NCI-H2196 treated with DMSO at 0.1 percent for 48 hours (cell line): ENCODE measurements around the gene GINM1.

Experiments
- DNase-seq: peaks from one replicate; lab custom pipeline; 2025; ENCODE audit not compliant: unreplicated experiment; lab: John Stamatoyannopoulos, UW

Gene GINM1, protein sequence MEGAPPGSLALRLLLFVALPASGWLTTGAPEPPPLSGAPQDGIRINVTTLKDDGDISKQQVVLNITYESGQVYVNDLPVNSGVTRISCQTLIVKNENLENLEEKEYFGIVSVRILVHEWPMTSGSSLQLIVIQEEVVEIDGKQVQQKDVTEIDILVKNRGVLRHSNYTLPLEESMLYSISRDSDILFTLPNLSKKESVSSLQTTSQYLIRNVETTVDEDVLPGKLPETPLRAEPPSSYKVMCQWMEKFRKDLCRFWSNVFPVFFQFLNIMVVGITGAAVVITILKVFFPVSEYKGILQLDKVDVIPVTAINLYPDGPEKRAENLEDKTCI

DNA sequence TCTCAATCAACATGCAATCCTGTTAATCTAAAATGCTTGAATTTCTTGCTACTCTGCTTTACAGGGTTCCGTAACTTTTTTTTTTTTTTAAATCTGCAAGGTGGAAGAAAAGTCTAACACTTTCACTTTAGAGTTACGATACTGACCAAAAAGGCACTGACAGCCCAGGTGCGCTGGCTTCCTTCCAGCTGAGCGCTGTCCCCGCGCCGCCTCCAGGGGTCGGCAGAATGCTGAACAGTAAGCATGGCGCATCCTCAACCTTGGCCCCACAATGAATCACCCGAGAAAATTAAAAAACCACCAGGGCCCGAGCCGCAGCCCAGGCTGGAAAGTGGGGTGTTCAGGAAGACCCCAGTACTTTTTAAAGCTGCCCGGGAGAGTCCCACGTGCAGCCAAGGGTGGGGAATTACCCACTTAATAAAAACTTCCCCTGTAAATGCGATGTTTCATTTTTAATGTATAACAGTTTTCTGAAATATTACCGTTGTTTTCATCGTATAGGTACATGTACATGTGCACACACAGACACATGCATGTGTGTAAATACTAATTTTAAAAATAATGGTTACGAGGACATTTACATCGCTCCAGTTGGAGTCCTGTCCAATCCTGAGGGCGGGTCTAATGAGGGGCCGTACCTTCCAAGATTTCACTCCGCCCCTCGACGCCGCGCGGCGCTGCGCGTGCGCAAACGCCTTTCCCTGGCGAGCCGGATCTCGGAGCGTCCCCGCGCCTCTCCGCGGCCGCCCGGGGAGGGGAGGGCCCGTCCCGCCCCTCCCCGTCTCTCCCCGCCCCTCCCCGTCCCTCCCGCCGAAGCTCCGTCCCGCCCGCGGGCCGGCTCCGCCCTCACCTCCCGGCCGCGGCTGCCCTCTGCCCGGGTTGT lies at the start of gene GINM1:
Gene GINM1 (plus strand): TSS at position 849 of the 883 bp plus-strand sequence. CDS start 40 bp downstream, outside the sequence.
- peak; percentile 81 for DNase-seq

DNA sequence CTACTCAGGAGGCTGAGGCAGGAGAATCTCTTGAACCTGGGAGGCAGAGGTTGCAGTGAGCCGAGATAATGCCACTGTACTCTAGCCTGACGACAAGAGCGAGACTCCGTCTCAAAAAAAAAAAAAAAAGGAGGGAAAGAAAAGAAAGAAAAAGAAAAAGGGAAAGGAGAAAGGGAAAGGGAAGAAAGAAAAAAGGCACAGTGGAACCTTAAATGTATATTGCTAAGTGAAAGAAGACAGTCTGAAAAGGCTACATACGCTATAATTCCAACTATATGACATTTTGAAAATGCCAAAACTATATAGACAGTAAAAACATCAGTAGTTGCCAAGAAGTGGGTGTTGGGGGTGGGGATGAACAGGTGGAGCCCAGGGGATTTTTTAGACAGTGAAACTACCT lies 36.5 kb upstream of the GINM1 start:
- DNase-seq: no peak

DNA sequence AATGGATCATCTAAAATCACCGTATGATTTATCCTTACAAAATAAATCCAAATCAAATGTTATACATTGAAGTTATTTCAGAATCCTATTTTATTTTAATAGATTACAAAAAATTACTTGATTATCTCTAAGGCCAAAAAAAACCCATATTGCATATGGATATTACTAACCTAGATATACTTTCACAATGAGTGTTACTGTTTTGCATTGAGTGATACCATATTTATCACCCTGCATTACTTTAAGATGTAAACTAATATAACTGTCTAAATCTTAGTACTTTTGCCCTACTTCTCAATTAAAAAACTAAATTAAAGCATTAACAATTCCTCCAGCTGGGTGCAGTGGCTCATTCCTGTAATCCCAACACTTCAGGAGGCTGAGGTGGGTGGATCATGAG lies 31.4 kb upstream of the GINM1 start:
- DNase-seq: no peak

DNA sequence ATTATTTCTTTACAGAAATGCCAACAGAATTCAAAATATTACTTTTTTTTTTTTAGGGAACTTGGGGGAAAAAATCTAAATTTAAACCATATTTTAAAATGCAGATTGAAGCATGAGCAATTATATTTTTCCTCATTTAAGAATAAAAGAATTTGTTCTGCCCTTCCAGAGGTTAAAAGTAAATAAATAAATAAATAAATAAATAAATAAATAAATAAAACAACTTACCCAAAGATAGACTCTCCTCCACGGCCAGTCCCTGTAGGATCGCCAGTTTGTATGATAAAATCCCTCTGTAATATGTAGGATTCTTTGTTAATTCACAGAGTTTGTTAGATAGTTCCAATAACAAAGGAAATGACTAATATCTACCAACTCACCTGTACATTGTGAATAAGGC lies 25.0 kb upstream of the GINM1 start:
- no peak for DNase-seq

DNA sequence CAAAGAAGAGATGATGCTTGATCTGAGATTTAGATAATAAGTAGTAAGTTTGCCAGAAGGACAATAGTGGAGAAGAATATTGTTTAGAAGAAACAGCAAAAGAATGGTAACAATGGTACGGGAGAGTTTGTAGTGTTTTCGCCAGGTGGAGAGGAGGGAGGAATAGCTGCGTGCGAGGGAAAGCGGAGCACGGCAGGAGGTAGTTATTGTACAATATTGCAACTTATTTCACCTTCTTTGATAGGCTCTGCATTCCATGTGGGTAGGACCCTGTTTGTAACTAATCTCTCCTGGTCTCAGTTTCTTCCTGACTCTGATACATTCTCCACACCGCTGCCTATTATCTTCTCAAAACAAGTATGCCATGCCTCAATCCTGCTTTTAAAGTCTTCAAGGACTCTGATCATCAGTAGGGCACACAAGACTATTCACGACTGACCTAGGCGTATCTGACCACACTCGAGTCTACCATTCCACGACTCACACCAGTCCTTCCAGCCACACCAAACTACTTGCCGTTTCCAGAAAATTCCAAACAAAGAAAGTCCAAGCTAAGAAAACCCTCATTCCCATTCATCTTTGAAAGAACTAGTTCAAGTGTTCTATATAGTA lies 21.4 kb upstream of the GINM1 start:
- no peak for DNase-seq

DNA sequence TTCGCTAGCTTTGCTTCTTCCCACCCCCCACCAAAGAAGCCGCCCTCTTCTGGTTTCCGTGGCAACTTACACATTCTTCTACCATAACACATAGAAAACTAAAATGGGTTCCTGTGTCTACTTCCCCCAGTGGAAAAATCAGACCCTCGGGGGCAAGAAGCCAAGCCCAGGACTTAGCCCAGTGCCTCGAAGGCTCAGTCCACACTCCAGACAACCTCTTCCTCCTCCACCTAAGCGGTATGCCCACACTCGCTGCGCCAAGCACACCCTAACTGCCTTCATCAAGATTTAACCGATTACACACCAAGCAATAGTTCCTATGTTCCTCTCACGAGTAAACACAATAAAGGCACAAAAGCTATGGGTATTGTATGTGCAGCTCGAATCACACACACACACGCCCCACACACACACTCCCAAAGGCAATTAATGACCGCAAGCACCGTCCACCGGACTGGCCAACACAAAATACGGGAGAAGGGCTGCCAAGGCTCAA lies 20.9 kb upstream of the GINM1 start:
- no peak for DNase-seq

DNA sequence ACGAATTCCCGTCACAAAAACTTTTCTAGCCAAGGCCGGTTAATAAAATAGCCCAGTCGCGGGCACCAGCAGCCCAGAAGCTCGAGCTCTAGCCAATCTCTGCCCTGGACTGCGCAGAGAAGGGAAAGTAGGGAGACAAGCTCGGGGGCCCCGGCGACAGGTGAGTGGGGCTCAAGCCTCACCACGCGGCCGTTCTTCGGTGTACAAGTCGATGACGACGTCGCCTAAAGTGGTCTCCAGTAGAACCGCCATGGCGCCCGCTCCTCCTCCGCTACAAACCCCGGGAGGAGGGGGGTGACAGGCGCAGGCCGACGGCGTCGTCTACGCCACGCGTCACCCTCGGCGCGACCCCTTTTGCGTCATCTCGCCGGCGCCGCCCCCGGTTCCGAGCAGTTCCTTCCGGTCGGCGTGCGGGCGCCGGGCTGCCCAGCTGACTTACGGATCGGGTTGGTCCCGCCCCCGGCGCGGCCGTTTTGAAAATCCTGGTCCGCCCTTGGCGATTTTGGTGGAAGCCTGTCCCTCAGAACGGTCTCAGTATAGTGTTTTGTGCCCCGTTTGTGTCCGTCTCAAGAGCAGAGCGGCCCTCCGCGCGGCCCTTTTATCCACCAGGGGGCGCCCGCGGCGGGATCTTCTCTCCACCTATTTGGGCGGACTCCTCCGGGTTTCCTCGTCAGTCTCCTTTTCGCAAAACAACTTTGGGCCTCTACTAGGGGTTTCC lies 20.3 kb upstream of the GINM1 start, which contains the start of gene PPIL4:
Gene PPIL4 (minus strand): TSS at position 290 of the 718 bp plus-strand sequence. CDS start 38 bp downstream, at position 252.
- peak; percentile 83 for DNase-seq

DNA sequence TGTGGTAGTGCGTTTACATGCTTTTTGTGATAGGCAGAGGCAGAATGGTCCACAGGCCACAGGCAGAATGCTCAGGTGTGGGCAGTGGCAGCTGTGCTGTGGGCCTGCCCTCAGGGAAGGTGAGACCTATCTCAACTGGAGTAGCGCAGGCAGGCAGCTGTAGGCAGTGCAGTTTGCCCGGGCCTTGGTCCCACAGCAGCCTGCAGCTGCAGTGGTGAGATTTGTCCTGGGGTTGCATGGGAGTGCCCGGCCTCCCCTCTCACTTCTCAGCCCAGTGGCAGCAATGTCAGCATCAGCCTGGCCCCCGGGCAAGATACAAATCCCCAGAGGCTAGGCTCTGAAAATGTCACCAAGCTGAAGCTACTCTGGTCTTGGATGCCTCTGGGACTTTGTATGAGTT lies 14.3 kb upstream of the GINM1 start:
- no peak for DNase-seq

DNA sequence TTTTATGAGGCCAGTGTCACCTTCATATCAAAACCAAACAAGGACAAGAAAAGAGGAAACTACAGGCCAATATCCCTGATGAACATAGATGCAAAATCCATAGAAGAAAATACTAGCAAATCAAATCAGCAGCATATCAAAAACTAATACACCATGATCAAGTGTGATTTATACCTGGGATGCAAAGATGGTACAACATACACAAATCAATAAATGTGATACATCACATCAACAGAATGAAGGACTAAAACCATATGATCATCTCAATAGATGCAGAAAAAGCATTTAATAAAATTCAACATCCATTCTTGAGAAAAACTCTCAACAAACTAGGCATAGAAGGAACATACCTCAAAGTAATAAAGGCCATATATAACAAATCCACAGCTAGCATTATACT lies 8.1 kb upstream of the GINM1 start:
- no peak for DNase-seq

DNA sequence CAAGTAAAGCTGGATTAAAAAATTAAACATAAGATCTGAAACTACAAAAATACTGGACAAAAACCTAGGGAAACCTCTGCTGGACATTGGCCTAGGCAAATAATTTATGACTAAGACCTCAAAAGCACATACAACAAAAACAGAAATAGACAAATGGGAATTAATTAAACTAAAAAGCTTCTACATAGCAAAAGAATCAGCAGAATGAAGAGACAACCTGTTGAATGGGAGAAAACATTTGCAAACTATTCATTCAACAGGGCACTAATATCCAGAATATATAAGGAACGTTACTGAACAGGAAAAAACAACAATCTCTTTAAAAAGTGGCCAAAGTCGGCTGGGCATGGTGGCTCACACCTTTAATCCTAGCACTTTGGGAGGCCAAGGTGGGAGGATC lies 6.8 kb upstream of the GINM1 start:
- DNase-seq: no peak

DNA sequence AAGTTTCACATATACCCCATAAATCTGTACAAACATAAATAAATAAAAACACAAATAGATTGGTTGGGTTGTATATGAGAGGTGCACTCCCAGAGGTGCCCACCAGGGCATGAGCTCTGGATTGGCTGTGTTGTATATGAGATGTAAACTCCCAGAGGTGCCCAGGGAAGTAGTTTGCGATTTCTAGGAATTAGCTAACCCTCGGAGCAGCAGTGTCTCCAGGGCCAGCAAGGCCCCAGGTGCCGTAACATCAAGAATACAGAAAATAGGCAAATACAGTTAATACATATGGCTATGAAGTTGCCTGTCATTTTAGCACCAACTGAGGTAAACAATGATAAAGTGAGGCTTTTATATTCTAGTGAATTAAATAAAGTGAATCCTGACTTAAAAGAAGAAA lies 5.4 kb upstream of the GINM1 start:
- DNase-seq: no peak

DNA sequence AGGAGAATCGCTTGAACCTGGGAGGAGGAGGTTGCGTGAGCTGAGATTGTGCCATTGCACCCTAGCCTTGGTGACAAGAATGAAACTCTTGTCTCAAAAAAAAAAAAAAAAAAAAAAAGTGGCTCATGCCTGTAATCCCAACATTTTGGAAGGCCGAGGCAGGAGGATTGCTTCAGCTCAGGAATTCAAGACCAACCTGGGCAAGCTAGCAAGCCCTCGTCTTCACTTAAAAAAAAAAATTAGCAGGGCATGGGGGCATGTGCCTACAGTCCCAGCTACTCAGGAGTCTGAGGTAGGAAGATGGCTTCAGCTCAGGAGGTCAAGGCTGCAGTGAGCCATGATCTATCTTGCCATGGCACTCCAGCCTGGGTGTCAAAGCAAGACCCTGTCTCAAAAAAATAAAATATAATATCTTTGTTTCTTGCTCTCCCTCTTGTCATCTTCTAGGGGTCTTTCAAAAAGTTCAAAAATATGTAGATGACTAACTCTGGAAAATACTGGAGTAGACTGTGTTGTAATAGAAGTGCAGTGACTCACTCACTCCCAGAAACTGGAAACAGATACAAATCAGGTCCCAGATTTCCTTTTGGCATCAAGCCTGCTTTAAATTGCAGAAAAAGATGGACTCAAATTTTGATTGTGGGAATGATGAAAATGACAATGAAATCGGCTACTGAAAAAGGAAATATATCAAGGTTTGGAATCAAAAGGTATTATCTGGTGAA lies 2.8 kb upstream of the GINM1 start:
- no peak for DNase-seq

DNA sequence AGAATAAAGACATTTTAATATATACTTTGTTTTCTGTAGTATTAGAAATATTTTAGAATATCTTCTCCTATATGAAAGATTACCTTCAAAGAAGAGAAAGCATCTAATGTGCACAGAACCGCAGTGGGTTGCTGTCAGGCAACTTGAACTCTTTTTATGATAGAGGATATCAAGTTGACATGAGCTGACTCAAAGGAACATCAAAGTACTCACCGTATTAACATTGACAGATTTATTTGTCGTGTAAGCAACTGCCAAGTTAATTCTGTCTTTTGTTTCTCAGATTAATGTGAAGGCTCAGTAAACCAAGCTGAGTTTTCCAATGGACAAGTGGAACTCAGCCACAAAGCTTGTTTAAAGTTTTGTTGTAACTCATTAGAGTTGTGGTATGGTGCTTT lies 2.2 kb upstream of the GINM1 start:
- DNase-seq: no peak

DNA sequence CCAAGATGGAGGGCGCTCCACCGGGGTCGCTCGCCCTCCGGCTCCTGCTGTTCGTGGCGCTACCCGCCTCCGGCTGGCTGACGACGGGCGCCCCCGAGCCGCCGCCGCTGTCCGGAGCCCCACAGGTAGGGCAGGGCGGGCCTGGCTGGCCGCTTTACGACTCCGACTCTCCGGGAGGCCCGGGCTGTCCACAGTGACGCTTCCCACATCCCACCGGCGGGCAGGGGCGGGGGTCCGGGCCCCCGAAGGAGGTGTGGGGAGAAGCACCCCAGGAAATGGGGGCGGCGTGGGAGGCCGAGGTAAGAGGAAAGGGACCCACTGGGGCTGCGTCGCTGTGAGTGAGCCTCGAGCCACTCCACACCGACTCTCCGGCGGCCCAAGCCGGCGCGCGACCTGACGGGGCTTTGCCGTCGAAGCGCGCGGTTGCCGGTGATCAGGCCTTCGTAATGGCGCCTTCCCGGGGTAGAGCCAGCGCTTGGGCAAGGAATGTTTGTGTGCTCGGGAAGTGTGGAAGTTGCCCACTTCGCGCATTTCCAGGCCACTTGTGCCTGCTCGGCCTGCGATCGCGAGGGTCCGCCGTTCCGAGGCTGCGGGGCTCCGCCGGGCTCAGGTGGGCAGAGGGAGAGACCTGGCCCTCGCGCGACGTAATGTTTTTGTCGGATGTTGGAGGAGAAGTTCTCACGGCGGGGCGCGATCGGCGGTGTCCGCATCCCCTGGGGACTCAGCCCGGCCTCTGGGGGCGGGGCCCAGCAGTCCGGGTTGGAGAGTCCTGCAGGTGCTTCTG lies 427 bp downstream of the GINM1 start:
- DNase-seq: peak; percentile 8

DNA sequence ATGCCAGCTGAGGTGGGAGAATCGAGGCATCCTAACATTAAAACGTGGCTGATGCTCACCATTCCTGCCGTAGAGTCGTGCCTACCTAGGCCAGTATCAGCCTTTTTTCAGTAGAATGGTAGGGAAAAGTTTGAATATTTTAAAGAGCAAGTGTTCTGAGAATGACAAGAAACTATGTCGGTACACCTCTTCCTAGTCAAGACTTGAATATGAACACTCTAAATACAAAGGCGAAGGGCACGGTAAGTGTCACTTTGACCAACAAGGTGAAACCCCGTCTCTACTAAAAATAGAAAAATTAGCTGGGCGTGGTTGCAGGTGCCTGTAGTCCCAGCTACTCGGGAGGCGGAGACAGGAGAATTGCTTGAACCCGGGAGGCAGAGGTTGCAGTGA lies 1.0 kb downstream of the GINM1 start:
- DNase-seq: no peak

DNA sequence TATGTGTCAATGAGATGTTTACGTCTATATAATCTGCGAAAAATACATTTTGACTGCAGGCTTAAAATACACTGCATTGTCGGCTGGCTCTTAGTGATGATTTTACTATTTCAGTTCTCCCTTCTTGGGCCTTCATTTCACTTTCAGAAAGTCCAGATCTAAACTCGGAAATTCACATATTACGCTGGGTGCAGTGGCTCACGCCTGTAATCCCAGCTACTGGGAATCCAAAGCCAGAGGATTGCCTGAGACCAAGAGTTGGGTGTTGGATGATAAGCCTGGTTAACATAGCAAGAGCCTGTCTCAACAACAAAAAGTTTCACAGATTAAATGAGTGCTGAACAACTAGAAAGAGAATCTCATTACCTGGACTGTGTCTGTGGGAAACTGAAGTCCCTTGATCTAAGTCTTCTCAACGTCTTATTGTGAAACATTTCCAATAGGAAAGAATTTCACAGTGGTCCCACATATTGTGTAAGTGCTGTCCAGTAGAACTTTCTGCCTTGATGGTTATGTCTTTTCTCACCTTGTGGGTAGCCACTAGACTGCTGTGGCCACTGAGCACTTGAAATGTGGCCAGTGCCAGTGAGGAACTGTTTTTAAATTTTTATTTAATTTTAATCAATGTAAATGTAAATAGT lies 1.9 kb downstream of the GINM1 start:
- no peak for DNase-seq

DNA sequence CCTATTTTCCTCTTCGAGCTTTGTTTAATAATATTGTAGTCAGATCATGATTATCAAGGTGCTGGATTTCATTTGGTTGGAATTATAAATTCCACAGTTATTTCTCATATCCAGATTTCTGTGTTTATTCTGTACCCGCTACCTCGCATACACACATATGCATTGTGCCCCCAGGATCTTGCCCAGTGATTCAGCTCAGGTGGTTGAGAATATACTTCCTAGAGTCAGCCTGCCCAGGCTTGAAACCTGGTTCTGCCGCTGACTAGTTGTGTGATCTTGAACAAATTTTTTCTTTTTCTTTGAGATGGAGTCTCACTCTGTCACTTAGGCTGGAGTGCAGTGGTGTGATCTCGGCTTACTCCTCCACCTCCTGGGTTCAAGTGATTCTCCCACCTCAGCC lies 14.7 kb downstream of the GINM1 start:
- DNase-seq: no peak

DNA sequence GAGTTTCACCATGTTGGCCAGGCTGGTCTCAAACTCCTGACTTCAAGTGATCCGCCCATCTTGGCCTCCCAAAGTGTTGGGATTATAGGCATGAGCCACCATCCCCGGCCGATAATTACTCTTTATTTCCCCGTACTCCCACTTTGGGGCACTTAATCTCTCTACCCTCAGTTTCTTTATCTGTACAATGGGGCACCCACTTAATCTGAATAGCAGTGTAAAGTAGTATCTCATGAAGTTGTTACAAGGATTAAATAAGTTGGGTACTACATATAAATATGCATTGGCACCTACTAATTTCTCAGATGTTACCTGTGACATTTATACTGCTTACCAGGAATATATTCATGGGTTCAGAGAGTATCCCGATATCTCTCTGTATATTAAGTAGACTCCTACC lies 15.2 kb downstream of the GINM1 start:
- no peak for DNase-seq

DNA sequence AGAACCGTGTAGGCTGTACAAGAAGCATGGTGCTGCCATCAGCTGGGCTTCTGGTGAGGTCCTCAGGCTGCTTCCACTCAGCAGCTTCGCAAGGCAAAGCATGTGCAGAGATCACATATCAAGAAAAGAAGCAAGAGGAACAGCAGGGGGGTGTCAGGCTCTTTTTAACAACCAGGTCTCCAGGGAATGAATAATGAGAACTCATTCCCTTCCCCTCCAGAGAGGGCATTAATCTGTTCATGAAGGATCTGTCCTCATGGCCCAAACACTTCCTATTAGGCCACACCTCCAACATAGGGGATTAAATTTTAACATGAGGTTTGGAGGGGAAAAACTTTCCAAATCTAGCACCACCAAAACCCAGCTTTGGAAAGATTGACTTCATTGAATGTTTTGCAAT lies 20.0 kb downstream of the GINM1 start:
- DNase-seq: no peak
